Activated CD8-positive, alpha-beta memory T cell treated with anti-CD3 and anti-CD28 coated beads for 4 hours (primary cell): ENCODE data around the gene CD248.
"Not testable (repeated sequence)": the region's sequence is repeated elsewhere in the genome, so short reads cannot be mapped to it uniquely, and the experiment has no call there.

Experiments
- DNase-seq, 2 donors: peaks; one replicate each; pipeline ENCODE4 v3.0.0-alpha.2; 2020; ENCODE audit warnings: low read depth in 2 of 2

The CD248 gene

GRCh38 chr11:66313321-66314185 is 3.3 kb downstream of the CD248 start:
- DNase-seq: no peak

DNA sequence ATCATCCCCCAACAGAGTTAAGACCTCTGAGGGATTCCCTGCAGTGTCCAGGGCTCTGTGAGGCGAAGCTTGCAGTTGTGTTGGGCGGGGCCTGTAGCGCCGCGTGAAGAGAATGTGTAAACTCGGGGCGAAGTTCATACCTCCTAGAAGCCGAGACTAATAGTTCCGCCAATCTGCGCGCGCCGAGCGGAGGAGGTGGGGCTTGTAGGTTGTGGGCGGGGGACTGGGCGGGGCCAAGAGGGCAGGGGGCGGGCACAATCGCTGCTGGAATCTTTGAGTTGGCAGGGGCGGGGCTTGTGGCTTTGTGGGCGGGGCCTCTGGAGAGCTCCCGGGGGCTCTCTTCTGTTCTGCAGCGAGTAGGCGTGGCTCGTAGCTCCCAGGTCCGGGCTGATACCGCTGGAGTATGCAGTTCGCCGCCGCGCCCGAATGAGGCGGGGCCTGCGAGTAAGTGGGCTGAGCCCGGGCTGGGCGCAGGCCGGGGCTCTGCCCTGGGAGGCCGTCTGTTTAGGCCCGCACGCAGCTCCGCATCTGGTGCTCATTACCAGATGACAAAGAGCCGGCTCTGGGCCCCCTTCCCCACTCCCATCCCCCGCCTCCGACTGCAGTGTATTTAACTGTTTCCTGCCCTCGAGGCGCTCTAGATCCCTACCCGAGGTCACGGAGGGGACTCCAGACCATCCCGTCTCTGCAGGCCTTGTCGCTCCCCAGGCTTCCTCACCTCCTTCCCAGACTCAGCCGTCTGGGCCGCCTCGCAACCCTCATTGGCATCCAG is 4.1 kb downstream of the CD248 start:
- peak; percentile 95 for DNase-seq

DNA sequence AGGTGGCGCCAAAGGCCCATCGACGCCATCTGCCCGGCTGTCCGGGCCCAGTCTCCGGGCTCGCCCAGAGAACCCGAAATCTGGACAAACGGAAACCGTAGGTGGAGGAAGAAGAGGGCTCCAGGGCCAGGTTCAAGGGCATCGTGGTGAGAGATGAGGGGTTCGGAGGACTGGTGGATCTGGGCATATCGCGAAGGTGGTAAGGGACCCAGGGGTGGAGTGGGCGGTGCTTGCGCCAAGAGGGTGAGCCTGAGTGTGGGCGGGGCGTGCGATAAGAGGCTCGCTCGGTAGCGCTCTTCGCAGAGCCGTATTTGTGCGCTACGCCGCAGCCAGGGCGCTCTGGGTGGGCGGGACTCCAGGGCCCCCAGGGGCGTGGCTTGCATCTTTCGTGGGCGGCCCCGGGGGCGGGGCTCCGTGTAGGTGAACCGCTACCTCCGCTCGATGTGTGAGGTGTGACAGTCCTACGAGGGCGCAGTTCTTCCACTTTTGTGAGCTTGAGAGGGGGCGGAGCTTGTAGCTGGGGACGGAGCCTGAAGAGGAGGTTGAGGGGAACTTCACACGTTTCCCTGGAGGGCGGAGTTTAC is 4.8 kb downstream of the CD248 start:
- peak; percentile 97 to 98 for DNase-seq

- DNase-seq: no peak
These were observed 5.3 kb downstream of the CD248 start for GRCh38 chr11:66311470-66311964.

DNA sequence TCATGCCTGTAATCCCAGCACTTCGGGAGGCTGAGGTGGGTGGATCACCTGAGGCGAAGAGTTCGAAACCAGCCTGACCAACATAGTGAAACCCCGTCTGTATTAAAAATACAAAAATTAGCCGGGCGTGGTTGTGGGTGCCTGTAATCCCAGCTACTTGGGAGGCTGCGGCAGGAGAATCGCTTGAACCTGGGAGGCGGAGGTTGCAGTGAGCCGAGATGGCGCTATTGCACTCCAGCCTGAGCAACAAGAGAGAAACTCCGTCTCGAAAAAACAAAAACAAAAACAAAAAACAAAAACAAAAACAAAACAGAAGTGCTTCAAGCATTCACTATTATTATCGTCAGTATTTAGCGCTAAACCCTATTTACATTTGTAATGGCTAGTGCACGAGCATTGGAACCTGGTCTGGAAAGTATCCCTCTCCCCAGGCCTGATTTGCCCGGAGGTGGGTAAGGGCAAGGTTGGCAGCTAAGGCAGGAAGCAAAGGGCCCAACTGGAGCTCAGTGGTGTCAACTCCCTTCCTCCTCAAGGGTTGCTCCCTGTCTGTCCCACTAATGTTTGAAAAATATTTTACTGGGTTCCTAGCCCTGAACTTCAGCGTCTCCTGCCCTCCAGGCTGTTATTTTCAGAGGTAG is 5.9 kb downstream of the CD248 start:
- not testable (repeated sequence) for DNase-seq

DNA sequence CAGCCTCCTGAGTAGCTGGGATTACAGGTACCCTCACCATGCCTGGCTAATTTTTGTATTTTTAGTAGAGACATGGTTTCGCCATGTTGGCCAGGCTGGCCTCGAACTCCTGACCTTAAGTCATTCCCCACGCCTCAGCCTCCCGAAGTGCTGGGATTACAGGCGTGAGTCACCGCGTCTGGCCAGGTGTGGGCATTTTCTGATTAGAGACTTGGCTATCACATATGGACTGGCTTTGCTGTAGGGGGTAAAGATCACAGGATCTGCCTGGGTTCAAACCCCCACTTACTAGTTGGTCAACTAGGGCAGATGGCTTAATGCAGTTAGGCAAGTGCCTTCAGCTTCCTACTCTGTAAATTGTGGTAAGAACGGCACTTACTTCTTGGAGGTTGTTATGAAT is 6.5 kb downstream of the CD248 start:
- DNase-seq: no peak

- DNase-seq: no peak
These were observed 7.4 kb downstream of the CD248 start for GRCh38 chr11:66309475-66309874.

DNA sequence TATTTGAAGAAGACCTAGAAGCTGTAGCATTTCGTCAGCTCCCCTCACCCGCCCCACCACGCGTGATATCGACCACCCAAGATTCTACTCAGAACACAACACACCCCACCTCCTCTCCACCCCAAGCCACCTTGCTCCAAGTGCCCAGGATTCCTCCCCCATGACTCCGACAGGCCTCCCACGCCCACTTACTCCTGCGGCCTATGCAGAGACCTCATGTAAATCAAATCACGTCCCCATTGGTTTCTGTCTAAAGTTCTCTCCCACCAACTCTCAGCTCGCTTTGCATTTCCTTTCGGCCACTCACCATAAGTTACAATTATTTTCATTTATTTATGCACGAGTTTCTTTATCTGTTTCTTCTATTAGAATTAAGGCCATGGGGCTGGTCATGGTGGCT is 14.2 kb downstream of the CD248 start:
- DNase-seq: no peak

GRCh38 chr11:66299186-66299585 is 17.7 kb downstream of the CD248 start:
- DNase-seq: no peak

DNA sequence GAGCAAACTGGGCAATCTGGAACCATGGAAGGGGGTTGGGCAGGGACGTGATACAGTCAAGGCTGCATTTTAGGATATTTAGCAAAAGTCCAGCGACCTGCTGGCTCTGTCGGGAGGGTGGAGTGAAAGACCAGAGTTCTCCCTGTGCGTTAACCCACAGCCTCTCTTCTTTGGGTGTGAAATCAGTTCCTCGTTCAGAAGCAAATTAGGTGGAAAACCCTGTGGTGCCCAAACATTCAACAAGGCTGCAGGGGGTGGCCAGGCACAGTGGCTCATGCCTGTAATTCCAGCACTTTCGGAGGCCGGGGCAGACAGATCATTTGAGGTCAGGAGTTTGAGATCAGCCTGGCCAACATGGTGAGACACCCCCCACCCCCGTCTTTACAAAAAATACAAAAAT is 19.2 kb downstream of the CD248 start:
- DNase-seq: no peak

- no peak for DNase-seq
These were observed 21.9 kb downstream of the CD248 start for GRCh38 chr11:66294626-66295620.

DNA sequence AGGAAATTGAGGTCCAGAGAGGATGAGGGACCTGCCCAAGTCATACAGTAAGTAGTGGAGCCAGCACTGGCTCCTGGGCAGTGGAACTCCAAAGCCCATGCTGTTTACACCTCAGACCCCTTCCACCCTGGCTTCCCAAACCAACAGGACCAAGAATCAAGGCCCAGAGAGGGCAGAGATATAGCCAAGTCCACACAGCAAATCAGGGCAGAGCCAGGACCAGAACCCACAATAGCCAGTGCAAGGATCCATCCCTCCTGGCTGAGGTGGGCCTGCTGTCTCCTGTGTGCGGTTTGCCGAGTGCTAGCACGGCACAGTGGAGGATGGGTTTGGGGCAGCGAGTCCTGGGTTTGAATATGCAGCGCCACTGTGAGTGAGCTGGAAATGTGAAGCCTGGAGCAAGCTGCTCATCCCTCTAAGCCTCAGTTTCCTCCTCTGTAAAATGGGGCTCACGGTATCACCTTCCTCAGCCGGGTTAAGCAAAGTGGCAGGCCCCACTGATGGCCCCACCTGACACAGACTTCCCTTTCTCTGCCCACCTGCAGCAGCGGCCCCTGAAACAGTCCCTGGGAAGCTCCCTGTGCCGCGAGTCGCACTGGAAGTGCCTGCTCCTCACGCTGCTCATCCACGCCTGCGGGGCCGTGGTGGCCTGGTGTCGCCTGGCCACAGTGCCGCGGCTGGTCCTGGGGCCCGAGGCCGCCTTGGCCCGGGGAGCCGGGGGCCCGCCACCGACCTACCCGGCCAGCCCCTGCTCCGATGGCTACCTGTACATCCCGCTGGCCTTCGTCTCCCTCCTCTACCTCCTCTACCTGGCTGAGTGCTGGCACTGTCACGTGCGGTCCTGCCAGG is 22.8 kb downstream of the CD248 start:
- DNase-seq: no peak

GRCh38 chr11:66293352-66293751 is 23.5 kb downstream of the CD248 start:
- DNase-seq: no peak

DNA sequence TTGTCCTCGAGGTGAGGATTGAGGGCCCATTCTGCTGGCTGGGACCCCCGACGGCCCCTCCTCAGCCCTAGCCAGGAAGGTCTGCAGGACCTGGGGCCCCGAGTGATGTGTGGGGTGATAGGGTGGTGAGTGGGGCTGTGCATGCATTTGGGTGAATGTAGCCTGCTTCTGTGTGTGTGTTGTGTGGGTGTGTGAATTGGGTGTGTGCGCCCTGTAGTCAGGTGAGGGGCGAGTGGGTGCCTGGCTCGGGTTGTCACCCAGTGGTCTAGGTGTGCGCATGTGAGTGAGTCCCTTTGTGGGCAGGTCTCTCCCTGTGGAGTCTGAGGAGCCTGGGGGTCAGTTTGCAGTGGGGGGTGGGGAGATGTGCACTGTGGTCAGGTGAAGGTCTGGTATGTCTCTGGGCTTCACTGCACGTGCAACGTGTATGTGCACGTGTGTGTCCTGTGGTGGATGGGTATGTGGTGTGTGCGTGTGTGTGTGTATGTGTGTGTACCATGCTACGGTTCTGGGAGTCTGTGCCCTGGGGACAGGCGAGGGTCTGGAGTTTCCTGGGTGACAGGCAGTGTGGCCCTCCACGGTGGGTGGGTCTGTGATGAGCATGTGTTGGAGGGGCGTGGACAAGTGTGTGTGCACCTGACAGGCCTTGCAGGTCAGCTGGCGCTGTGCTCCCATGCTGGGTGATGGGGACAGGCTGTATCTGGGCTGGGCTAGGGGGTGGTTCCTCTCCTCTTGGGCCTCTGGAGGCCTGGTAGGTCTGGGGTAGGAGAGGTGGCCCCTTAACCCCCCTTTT is 24.1 kb downstream of the CD248 start:
- DNase-seq: no peak

DNA sequence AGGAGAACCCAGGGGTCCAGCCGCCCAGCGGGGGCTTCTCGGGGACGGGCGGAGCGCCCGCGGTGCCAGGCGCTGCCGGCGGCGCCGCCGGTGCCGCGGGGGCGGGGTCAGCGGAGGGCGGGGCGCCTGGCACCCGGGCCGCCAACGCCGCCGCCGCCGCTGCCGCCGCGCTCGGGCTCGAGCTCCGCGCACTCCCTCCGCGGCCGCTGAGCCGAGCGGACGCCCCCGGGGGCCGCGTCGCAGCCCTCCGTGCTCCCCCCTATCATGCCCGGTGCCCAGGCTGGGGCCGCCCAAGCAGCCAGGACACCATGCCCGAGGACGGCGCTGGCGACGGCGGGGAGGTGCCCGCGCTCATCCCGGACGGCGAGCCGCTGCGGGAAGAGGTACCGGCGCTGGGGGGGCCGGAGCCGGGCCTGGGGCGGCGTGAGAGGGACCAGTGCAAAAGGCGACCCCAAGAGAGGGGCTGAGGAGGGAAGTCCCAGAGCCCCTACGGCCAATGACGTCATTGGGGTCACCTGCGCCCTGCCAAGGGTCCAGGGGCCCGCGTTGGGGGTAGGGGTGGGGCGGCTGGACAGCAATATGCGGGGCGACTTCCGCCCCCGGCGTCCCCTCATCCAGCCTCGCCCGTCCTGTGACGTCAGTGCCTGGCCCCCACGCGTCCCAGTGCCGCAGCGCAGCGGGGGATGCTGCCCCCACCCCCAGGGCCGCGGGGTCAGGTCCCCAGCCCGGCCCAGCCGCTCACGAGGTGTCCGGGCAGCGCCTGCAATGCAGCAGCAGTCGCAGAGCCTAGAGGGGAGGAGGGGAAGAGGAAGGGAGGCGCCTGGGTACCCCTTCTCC is 24.9 kb downstream of the CD248 start, which contains the start of gene TMEM151A:
Gene TMEM151A, plus strand, starts transcription at position 189 of the 837 bp plus-strand sequence. Its CDS starts 120 bp downstream, at position 309.
- no peak for DNase-seq

- DNase-seq: no peak
These were observed 25.5 kb downstream of the CD248 start for GRCh38 chr11:66291303-66291705.

- no peak for DNase-seq
These were observed 26.6 kb downstream of the CD248 start for GRCh38 chr11:66290330-66290621.
